ENCODE measurements around the gene TXNRD2. TPM values are rescaled to one million over a fixed set of nuclear protein-coding genes. Genes with fewer than 3 reads are reported as not detected.

Gene TXNRD2
- total and polyA plus RNA-seq, 2 experiments from 2014 or later, result 11.2 to 12.4 TPM

- no peaks in the 10 kb centered on the region for H3K9me2 ChIP-seq (ENCODE audit: insufficient read depth)
- no peaks in the 10 kb centered on the region for H3K27me3 ChIP-seq (ENCODE audit: insufficient read depth)
- peaks cover 10% of the 10 kb centered on the region for H3K4me1 ChIP-seq (ENCODE audit: insufficient read depth)
- no peaks in the 10 kb centered on the region for H3K79me2 ChIP-seq (replicated peaks; ENCODE audit: insufficient read depth)
- H3K4me3 ChIP-seq, result no peak overlapping the region
- H4K20me1 ChIP-seq (replicated peaks; ENCODE audit: insufficient read depth), result no peaks in the 10 kb centered on the region; the same call in 1 of the 2 replicates
- ATAC-seq (no peak), DNase-seq (ENCODE audit: low spot score) (no peak)
- 0 out of 2 replicates have a peak, but pooled peaks cover 3% of the 10 kb centered on the region for H3F3A ChIP-seq (replicated peaks; ENCODE audit: low read depth)
- TF ChIP-seq ETS1 (IDR thresholded peaks at IDR 0.05) (no peak), ZNF331 (CRISPR knock-in tag; IDR thresholded peaks at IDR 0.05; ENCODE audit: low read depth) (no peak), ZNF114 (CRISPR knock-in tag; IDR thresholded peaks at IDR 0.05) (no peak), REST (IDR thresholded peaks at IDR 0.05; ENCODE audit: unreplicated experiment) (no peak), JUNB (IDR thresholded peaks at IDR 0.05; ENCODE audit: unreplicated experiment) (no peak), POLR2AphosphoS5 (IDR thresholded peaks at IDR 0.05; ENCODE audit: low read depth) (no peak), EZH2phosphoT487 (IDR thresholded peaks at IDR 0.05; ENCODE audit: unreplicated experiment) (no peak), CREB1 (CRISPR knock-in tag; IDR thresholded peaks at IDR 0.05; ENCODE audit: low read depth) (no peak), NANOG (IDR thresholded peaks at IDR 0.05; ENCODE audit: borderline replicate concordance) (no peak), STAT1 (IDR thresholded peaks at IDR 0.05; ENCODE audit: unreplicated experiment) (no peak), EZH2 (IDR thresholded peaks at IDR 0.05; ENCODE audit: low read depth, unreplicated experiment) (no peak), ZNF462 (CRISPR knock-in tag; IDR thresholded peaks at IDR 0.05) (no peak)
- TF ChIP-seq, protein P1, sequence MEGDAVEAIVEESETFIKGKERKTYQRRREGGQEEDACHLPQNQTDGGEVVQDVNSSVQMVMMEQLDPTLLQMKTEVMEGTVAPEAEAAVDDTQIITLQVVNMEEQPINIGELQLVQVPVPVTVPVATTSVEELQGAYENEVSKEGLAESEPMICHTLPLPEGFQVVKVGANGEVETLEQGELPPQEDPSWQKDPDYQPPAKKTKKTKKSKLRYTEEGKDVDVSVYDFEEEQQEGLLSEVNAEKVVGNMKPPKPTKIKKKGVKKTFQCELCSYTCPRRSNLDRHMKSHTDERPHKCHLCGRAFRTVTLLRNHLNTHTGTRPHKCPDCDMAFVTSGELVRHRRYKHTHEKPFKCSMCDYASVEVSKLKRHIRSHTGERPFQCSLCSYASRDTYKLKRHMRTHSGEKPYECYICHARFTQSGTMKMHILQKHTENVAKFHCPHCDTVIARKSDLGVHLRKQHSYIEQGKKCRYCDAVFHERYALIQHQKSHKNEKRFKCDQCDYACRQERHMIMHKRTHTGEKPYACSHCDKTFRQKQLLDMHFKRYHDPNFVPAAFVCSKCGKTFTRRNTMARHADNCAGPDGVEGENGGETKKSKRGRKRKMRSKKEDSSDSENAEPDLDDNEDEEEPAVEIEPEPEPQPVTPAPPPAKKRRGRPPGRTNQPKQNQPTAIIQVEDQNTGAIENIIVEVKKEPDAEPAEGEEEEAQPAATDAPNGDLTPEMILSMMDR (conservative IDR thresholded peaks at IDR 0.05; ENCODE audit: low read depth in 2 of 2), result no peak
- peaks cover 3% of the 10 kb centered on the region for H3K27me3 Mint-ChIP-seq (ENCODE audit: insufficient read depth, low read depth, poor library complexity)
- 0 out of 2 replicates have a peak, but pooled peaks cover 4% of the 10 kb centered on the region for H3K36me3 ChIP-seq (ENCODE audit: insufficient read depth)
- no peak overlapping the region for H3K27ac ChIP-seq (ENCODE audit: low read depth)
- H3K4me3 Mint-ChIP-seq, result no peak overlapping the region
- H3K4me2 ChIP-seq, result no peak overlapping the region
- peaks cover 17% of the 10 kb centered on the region for H3K4me1 Mint-ChIP-seq
- H3K9me3 Mint-ChIP-seq, result no peaks in the 10 kb centered on the region
- H3K36me3 Mint-ChIP-seq (ENCODE audit: low read depth), result peaks cover 15% of the 10 kb centered on the region
- H2AFZ ChIP-seq, result no peak overlapping the region
- no peak overlapping the region for H3K27ac Mint-ChIP-seq
These were observed 37.1 kb upstream of the TXNRD2 start for GRCh38 chr22:19978748-19979147.
